CD4-positive, alpha-beta T cell (primary cell): ENCODE results near the gene AGBL1. TPM values are rescaled to one million over a fixed set of nuclear protein-coding genes. Genes with fewer than 3 reads are reported as not detected.

Experiments
- ATAC-seq: fragments of 200-7000 bp; cut with Tn5 transposase; one replicate; pipeline ENCODE4 v1.10.0; 2022; ENCODE audit warnings: mild to moderate bottlenecking; ENCODE audit not compliant: poor library complexity
- CTCF ChIA-PET: fragments of 350-600 bp; sonication (Branson Sonifier 250); formaldehyde crosslinking; loops from one replicate; lab custom pipeline; 2021; ENCODE audit warnings: antibody characterized with exemption, inconsistent platforms; lab: Charles Lee
- POLR2A ChIA-PET: fragments of 350-600 bp; sonication (Branson Sonifier 250); formaldehyde crosslinking; loops from one replicate; lab custom pipeline; 2021; ENCODE audit warnings: antibody characterized with exemption, inconsistent platforms; lab: Charles Lee
- DNase-seq, 14 experiments: peaks; one replicate each; pipeline ENCODE4 v3.0.0-alpha.2; 2013 to 2020; ENCODE audit warnings: mixed read lengths in 2 of 14
- H3K27ac ChIP-seq, 2 donors: one replicate each; pipeline versions ENCODE4 v1.5.1 to v1.7.0; 2013; ENCODE audit warnings: low read length in 2 of 2, low read depth in 1 of 2, mild to moderate bottlenecking in 1 of 2
- H3K27me3 ChIP-seq, 2 experiments: 1 replicate in 1 of 2; 2 replicates in 1 of 2; pipeline versions ENCODE4 v1.6.1 to v1.7.0; 2013; ENCODE audit warnings: low read length in 2 of 2, control low read depth in 1 of 2, mild to moderate bottlenecking in 1 of 2, moderate library complexity in 1 of 2; ENCODE audit not compliant: insufficient read depth in 2 of 2, control insufficient read depth in 1 of 2
- H3K36me3 ChIP-seq: one replicate; pipeline ENCODE4 v1.6.1; 2013; ENCODE audit warnings: low read length, control low read depth; ENCODE audit not compliant: insufficient read depth
- H3K4me1 ChIP-seq: one replicate; pipeline ENCODE4 v1.6.1; 2013; ENCODE audit warnings: low read length, control low read depth; ENCODE audit not compliant: insufficient read depth
- H3K4me3 ChIP-seq: one replicate; pipeline ENCODE4 v1.5.1; 2013; ENCODE audit warnings: mild to moderate bottlenecking, low read length, moderate library complexity
- H3K9me3 ChIP-seq, 2 experiments: 1 replicate in 1 of 2; 2 replicates in 1 of 2; pipeline versions ENCODE4 v1.6.1 to v1.7.0; 2013; ENCODE audit warnings: low read length in 2 of 2, mild to moderate bottlenecking in 2 of 2, control low read depth in 1 of 2, moderate library complexity in 1 of 2; ENCODE audit not compliant: control insufficient read depth in 1 of 2, insufficient read depth in 1 of 2
- H3K27ac Mint-ChIP-seq: one replicate; pipeline ENCODE4 v1.8.0; 2020; ENCODE audit warnings: mixed read lengths
- H3K27me3 Mint-ChIP-seq: one replicate; pipeline ENCODE4 v1.8.0; 2021; ENCODE audit warnings: mixed read lengths
- H3K36me3 Mint-ChIP-seq: one replicate; pipeline ENCODE4 v1.8.0; 2021; ENCODE audit warnings: low read depth, mixed read lengths
- H3K4me1 Mint-ChIP-seq: one replicate; pipeline ENCODE4 v1.8.0; 2021; ENCODE audit warnings: low read depth, mixed read lengths
- H3K4me3 Mint-ChIP-seq: one replicate; pipeline ENCODE4 v1.8.0; 2020; ENCODE audit warnings: mild to moderate bottlenecking, mixed read lengths
- H3K9me3 Mint-ChIP-seq: one replicate; pipeline ENCODE4 v1.8.0; 2020; ENCODE audit warnings: mixed read lengths
- CTCF ChIP-seq: fragments of 200-600 bp; IDR thresholded peaks from one replicate; pipeline ENCODE4 v1.8.0; 2022; ENCODE audit warnings: antibody characterized with exemption, mild to moderate bottlenecking
- intact Hi-C, 2 experiments: fragments of 100-400 bp; cut with DNase I in 1 of 2; cut with micrococcal nuclease in 1 of 2; formaldehyde crosslinking; loops; one replicate each; pipeline versions ENCODE4 v1.15.1 to v1.9.0; 2023 to 2025; cut with DNase I, micrococcal nuclease
- total RNA-seq, 174 experiments: library from RNA in 2 of 174; stranded (reverse) in 2 of 174; gene quantifications; one replicate each; pipeline ENCODE4 v1.2.3 and lab custom pipeline; 2021 to 2026

The AGBL1 gene
- total RNA-seq, 2 experiments from 2014 or later = not detected

DNA sequence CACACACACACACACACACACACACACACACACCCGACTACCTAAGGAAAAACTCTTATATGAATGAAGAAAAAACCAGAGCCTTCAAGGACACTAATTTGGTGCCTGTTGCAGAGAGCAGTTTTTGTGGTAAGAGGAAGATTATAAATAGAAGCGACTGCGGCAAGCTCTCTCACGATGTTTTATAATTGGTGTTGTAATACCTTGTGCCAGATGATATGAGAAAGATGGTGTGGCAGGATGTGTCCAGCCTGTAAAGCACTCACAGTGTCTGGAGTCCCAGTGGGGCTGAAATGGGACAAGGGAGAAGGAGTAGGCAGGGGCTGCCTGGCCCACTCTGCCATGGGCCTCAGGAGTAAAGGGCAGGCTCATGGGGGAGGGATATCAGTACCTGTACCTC lies 839.9 kb downstream of the AGBL1 start:
- Histone ChIP-seq H3K4me1 (no peaks in the 10 kb centered on the region), H3K27me3 (peaks cover 0 to 10% of the 10 kb centered on the region in 2 experiments), H3K27ac (no peak overlapping the region), H3K4me3 (no peak overlapping the region), H3K9me3 (no peaks in the 10 kb centered on the region), H3K36me3 (no peaks in the 10 kb centered on the region)
- Mint-ChIP-seq H3K27me3 (peaks cover 4% of the 10 kb centered on the region), H3K4me1 (no peaks in the 10 kb centered on the region), H3K36me3 (no peaks in the 10 kb centered on the region), H3K9me3 (no peaks in the 10 kb centered on the region), H3K4me3 (no peak overlapping the region), H3K27ac (no peak overlapping the region)
- ChIA-PET CTCF (no interaction called here), POLR2A (no interaction called here)
- TF ChIP-seq CTCF = no peak
- intact Hi-C loops = no loop called here
- DNase-seq = no peak
- no peak for ATAC-seq

- H3K4me3 ChIP-seq = no peak overlapping the region
- POLR2A ChIA-PET = no interaction called here
- H3K27me3 ChIP-seq = no peaks in the 10 kb centered on the region
- H3K36me3 ChIP-seq = no peaks in the 10 kb centered on the region
- ATAC-seq = no peak
- Mint-ChIP-seq H3K27me3 (peaks cover 16% of the 10 kb centered on the region), H3K9me3 (peaks cover 5% of the 10 kb centered on the region), H3K4me1 (no peaks in the 10 kb centered on the region), H3K27ac (no peak overlapping the region), H3K4me3 (no peak overlapping the region), H3K36me3 (no peaks in the 10 kb centered on the region)
- intact Hi-C loops = loop anchor here in 1 of 2 experiments (10.0 kb wide), 1 partner anchor 55 kb away; no protein-coding TSS in a partner anchor
- CTCF ChIA-PET = no interaction called here
- DNase-seq = no peak
- H3K4me1 ChIP-seq = no peaks in the 10 kb centered on the region
- H3K9me3 ChIP-seq = no peaks in the 10 kb centered on the region
- no peak for TF ChIP-seq CTCF
- no peak overlapping the region for H3K27ac ChIP-seq
Observed at GRCh38 chr15:86929461-86929860, 849.8 kb downstream of the AGBL1 start.

DNA sequence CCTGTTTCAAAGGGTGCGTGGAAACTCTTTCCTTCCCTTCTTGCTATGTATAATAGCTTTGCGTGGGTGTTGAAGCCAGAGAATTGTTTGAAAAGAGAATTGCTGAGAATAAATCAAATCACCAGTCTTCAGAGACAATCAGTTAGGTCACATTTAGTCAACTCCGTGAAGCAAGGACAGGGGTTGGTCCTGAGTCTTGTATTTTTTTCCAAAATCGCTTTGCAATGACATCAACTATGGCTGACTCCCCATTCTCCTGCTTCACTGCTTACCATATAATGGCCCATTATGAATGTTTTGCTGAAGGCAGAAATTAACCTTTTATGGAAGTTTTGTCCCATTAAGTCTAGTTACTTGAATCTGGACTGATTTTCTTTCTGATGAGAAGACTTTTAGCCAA lies 852.8 kb downstream of the AGBL1 start:
- Mint-ChIP-seq H3K4me3 (no peak overlapping the region), H3K36me3 (no peaks in the 10 kb centered on the region), H3K27ac (no peak overlapping the region), H3K27me3 (peaks cover 16% of the 10 kb centered on the region), H3K4me1 (no peaks in the 10 kb centered on the region), H3K9me3 (no peaks in the 10 kb centered on the region)
- DNase-seq (no peak), ATAC-seq (no peak)
- Histone ChIP-seq H3K27me3 (no peaks in the 10 kb centered on the region), H3K4me3 (no peak overlapping the region), H3K36me3 (no peaks in the 10 kb centered on the region), H3K27ac (no peak overlapping the region), H3K9me3 (peaks cover 0 to 4% of the 10 kb centered on the region in 2 experiments), H3K4me1 (no peaks in the 10 kb centered on the region)
- intact Hi-C loops = no loop called here
- TF ChIP-seq CTCF = no peak
- ChIA-PET POLR2A (no interaction called here), CTCF (no interaction called here)
